Lower leg skin (tissue), 3 donors: ENCODE data around the gene FAM219B.

Source experiments
- POLR2A ChIP-seq, 2 donors: fragments of 450-650 bp; IDR thresholded peaks; one replicate each; pipeline ENCODE4 v1.6.1; 2016 to 2017; ENCODE audit warnings: antibody characterized with exemption in 2 of 2, mild to moderate bottlenecking in 1 of 2, moderate library complexity in 1 of 2
- TF ChIP-seq, protein P1 (sequence below), 3 donors: fragments of 450-650 bp; IDR thresholded peaks; one replicate each; pipeline ENCODE4 v1.5.1; 2016; ENCODE audit warnings: antibody characterized with exemption in 3 of 3, mild to moderate bottlenecking in 3 of 3, moderate library complexity in 2 of 3

DNA sequence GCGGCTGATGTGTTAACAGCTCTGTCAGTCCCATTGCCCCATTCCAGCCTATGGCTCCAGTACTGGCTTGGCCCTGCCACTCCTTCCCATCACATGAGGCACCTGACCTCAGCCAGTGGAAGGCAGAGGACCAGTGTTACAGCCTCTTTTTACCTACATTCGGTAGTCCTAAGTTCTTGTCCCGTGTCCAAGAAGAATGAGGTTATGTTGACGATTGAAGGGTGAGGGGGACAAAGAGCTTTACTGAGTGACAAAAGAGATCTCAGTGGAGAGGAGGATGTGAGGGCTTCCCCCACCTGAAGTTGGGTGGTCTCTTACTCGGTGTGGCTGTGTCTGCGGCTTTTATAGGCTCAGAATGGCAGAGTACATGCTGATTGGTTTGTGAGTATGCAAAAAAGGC, 24.1 kb downstream of the FAM219B start:
- TF ChIP-seq, protein P1, sequence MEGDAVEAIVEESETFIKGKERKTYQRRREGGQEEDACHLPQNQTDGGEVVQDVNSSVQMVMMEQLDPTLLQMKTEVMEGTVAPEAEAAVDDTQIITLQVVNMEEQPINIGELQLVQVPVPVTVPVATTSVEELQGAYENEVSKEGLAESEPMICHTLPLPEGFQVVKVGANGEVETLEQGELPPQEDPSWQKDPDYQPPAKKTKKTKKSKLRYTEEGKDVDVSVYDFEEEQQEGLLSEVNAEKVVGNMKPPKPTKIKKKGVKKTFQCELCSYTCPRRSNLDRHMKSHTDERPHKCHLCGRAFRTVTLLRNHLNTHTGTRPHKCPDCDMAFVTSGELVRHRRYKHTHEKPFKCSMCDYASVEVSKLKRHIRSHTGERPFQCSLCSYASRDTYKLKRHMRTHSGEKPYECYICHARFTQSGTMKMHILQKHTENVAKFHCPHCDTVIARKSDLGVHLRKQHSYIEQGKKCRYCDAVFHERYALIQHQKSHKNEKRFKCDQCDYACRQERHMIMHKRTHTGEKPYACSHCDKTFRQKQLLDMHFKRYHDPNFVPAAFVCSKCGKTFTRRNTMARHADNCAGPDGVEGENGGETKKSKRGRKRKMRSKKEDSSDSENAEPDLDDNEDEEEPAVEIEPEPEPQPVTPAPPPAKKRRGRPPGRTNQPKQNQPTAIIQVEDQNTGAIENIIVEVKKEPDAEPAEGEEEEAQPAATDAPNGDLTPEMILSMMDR (IDR thresholded peaks at IDR 0.05) = no peak
- TF ChIP-seq POLR2A (IDR thresholded peaks at IDR 0.05) = no peak
